RPMI7951 (cell line): ENCODE data around the gene LCP1. TPM values are rescaled to one million over a fixed set of nuclear protein-coding genes. Genes with fewer than 3 reads are reported as not detected.
A peak's percentile ranks its signal among the peaks of the same experiment; 100 is the strongest.
"Not testable (repeated sequence)": the region's sequence is repeated elsewhere in the genome, so short reads cannot be mapped to it uniquely, and the experiment has no call there.

ENCODE experiments used
- DNase-seq: peaks from one replicate; pipeline ENCODE4 v3.0.0-alpha.2; 2012; ENCODE audit warnings: low read depth
- total RNA-seq: library from RNA; depleted of rRNA; stranded (reverse); fragments of >200 nt; shearing (Covaris generic); gene quantifications from 2 replicates; pipeline ENCODE4 v1.2.3, GENCODE V29; 2014; rRNA removed

LCP1 gene
- 65.9 and 75.0 TPM in 2 replicates for total RNA-seq

DNA sequence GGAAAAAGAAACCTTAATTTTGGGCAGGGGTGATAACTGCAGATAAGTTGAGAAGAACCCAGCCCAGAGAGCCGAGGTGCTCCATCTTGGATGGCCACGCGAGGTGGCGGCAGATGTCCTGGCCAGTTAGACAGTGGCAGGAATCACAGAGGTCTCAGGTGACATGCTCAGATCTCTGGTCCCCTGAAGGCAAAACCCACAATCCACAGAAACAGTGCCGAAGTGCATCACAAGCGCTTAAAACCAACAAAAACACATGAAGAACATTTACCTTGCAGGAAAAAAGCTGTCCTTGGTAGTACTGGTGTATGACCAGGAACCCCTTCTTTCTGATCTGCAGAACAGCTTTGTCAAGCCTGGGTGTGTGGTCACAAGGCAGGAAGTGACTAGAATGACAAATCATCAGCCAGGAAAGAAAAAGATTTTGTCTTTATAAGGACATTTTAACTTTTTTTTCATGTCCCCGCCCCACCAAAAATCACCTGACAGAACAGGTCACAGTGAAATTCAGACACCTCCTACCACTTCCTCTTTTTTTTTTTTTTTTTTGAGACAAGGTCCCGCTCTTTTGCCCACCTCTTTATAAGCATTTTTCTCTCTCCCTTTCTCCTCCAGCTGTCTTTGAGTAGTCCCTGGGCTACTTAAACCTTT, at the start of gene LCP1:
TSS of gene LCP1 (minus strand) at position 338 of the 651 bp plus-strand sequence. CDS start 22,515 bp downstream, outside the sequence.
- peak; percentile 69 for DNase-seq

- peak; percentile 14 for DNase-seq
Measured at GRCh38 chr13:46229251-46229650, 47.3 kb upstream of the LCP1 start.

DNA sequence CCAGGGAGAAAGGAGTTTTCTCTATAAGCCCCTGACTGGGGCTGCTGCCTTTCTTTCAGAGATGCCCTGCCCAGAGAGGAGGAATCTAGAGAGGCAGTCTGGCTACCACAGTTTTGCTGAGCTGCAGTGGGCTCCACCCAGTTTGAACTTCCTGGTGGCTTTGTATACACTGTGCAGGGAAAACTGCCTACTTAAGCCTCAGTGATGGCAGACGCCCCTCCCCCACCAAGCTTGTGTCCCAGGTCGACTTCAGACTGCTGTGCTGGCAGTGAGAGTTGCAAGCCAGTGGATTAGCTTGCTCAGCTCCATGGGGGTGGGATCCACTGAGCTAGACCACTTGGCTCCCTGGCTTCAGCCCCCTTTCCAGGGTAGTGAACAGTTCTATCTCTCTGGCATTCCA, 38.3 kb upstream of the LCP1 start:
- DNase-seq = not testable (repeated sequence)

DNA sequence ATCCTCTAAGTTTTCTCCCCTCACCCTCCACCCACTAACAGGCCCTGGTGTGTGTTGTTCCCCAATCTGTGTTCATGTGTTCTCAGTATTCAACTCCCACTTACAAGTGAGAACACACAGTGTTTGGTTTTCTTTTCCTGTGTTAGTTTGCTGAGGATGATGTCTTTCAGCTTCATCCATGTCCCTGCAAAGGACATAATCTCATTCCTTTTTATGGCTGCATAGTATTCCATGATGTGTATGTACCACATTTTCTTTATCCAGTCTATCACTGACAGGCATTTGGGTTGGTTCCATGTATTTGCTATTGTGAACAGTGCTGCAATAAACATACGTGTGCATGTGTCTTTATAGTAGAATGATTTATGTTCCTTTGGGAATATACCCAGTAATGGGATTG, 32.8 kb upstream of the LCP1 start:
- not testable (repeated sequence) for DNase-seq

DNA sequence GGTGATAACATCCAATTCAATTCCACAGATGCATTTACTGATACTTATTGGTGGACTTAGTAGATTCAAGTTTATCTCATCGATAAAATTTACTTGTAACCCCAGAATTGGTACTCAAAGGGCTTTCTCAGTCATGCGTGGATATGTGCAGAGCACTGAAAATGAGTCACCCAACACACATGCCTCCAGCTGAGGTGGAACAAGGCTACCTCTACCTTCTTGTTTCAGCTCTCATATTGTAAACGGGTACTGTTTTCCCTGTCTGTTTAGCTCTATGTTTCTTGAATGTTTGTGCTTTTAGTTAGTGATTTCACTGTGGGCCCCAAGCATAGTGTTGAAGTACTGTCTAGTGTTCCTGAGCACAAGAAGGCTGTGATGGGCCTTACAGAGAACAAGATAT, 31.3 kb upstream of the LCP1 start:
- DNase-seq = no peak

DNA sequence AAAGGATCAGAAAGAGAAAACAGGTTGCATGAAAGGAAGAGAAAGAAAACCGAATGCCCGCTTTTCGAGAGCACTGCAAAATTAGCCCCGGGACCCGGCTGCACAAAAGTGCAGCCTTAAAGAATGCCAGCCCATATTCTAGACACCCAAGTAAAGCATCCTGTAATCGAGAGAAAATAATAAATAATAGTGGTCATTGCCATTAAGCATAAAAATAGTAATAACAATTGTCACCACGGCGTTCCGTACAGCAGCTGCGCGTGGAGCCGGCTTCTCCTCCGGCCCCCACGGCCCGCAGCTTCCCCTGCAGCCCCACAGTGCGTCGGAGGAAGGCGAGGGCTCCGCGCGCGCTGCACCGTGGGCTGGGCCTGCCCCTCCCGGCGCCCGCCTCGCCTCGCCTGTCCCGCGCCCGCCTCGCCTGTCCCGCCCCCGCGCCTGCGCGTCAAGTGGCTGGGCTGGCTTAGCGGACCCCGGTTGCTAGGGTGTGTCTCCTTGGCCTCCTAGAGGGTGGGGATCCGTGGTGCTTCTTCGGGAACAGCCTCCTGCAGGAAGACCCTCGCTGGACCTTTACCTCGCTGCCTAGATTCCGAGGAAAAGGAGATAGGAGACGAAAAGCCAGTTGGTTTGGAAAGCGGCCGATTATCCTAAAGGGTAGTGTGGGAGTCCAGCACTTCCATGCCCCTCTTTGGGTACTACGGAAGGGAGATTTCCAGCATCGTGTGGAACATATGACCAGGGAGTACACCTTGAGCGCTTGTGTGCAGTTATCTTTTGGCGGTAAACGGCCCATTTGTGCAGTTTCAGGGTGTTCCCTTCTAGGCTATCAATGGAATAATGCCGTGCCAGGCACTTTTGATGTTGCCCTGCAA, 29.7 kb upstream of the LCP1 start, which contains the start of gene LRRC63:
TSS of gene LRRC63 (plus strand) at position 446 of the 869 bp plus-strand sequence. CDS start 1,107 bp downstream, outside the sequence.
- peak; percentile 81 for DNase-seq

DNA sequence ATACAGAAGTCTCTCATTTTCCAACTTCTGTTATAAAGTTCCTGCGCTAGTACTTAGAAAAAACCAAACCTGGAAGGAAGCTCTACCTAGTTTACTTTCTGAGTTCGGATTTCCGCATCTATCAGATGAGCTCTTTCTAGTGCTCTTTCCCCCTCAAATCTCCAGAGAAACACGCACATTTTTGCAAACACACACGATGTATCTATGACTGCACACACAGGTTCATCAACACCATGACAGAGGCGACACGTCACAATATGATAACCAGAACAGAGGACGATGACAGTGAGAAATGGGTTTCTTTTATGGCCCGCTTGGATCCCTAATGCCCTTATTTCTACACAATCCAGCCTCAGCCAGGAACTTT, 29.1 kb upstream of the LCP1 start:
- peak; percentile 30 for DNase-seq

DNA sequence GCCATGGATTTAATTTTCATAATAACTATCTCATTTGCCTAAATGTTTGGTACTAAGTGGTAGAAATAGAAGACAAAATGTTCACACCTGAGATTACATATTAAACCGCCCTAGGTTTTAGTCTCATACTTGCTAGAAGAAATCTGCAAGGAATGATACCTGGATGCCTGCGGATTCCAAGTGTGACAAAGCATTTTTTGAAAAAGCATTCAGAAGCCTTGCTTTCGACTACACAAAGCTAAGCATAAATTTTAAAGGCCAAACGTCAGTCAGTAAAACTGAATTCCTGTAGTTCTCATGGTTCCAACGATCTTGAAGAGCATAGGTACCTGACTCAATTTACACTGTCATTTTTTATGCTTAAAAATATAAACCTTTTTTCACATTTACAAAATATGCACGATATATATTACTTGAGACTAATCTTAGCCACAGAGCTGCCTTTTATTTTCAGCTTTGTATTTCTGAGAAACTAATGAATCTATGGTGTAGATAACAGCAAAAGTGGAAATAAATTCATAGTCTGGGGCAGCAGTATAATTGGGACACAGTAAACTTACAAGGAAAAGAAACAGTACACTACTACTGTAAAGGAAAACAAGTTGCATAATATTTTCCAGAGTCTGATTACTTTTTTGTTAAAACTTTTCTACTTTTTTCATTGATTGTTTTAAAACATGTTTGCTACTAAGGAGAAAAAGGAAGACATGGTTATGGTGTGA, 28.5 kb upstream of the LCP1 start:
- DNase-seq = no peak

DNA sequence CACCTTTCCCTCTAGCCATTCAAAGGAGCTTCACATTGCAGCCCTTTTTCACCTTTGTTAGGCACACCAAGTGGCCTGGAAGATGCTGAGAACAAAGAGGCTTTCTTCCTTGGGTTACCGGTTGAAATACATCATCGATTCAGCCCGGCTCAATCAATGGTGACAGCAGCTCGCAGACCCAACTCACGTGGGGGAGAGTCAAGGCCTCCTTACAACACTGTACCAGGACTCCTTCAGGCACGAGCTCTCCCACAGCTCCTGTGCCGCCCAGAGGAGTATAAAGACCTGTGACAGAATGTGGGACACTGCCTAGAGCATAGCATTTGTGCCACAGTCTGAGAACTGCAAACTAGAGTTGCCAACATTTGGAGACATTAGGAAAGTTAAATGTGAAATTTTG, 25.9 kb upstream of the LCP1 start:
- DNase-seq = no peak

DNA sequence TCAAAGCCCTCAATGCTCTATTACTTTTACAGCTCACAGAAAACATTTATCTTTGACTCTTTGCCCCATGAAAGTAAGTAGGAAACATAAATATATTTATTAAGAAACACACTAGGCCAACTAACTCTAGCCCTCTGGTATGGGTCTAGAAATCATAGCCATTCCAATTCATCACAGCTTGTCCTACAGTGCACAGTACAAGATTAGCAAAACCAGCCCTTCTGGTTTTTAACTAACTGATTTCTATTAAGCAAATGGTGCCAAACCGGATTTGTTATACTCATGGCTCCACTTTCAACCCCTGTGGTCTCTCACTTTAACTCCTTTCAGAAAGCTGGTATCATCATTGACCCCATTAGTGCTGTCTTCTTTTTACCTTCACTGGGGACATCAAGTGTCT, 24.2 kb upstream of the LCP1 start:
- no peak for DNase-seq

DNA sequence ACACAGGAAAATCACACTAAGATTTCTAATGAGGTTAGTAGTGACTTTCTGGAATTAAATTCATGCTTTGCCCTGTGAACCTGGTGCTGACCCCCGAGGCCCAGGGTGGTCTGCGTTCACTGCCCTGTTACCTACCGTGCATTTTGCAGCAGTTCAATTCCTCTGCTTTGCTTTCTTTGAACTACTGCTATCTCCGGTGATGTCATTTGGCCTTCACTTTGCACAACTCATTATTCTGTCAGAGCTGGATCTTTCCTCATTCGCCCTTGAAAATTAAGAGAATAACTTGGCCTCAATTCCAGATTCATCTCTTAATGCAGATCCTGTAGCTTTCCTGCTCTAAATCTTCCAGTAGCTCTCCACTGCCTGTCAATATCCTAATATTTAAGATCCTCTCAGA, 21.0 kb upstream of the LCP1 start:
- no peak for DNase-seq

DNA sequence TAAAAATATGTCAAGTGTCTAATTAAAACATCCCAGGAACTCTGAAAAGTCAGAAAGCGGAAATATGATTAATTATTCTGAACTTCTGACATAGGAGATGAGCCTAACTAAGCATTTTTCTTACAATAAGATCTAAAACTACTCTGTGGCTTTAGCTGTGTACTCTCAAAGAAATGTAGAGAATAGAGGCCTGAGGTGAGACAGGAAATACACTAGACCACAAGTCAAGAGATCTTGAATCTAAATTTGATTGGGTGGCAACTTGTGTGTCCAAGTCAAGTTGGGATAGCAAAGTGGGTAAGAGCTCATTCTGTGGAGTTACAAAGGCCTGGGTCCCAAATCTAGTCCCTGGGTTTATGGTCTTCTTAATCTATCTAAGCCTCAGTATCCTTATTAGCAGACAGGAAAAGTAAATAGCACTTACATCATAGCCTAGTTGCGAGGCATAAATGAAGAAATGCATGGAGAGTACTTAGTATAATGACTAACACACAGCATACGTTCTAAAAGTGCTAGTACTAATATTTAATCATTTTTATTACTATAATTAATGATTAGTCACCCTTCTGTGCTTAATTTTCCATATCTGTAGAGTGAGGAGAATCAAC, 20.3 kb upstream of the LCP1 start:
- DNase-seq = no peak

GRCh38 chr13:46198696-46199193, 16.8 kb upstream of the LCP1 start:
- no peak for DNase-seq

- no peak for DNase-seq
Measured at GRCh38 chr13:46197299-46198048, 15.5 kb upstream of the LCP1 start.

- DNase-seq = no peak
Measured at GRCh38 chr13:46195016-46195415, 13.0 kb upstream of the LCP1 start.

DNA sequence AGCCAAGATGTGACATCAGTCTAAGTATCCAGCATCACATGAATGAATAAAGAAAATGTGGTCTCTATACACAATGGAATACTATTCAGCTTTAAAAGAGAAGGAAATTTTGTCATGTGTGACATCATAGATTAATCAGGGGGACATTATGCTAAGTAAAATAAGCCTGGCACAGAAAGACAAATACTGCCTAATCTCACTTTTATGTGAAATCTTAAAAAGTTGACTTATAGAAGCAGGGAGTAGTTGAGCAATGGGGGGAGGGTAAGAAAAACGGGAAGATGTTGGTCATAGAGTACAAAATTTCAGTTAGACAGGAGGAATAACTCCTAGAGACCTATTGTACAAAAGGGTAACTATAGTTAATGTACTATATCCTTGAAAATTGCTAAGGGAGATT, 10.4 kb upstream of the LCP1 start:
- DNase-seq = no peak

- DNase-seq = no peak
Measured at GRCh38 chr13:46185634-46186033, 3.7 kb upstream of the LCP1 start.

- DNase-seq = peak; percentile 36
Measured at GRCh38 chr13:46184277-46184699, 2.3 kb upstream of the LCP1 start.

DNA sequence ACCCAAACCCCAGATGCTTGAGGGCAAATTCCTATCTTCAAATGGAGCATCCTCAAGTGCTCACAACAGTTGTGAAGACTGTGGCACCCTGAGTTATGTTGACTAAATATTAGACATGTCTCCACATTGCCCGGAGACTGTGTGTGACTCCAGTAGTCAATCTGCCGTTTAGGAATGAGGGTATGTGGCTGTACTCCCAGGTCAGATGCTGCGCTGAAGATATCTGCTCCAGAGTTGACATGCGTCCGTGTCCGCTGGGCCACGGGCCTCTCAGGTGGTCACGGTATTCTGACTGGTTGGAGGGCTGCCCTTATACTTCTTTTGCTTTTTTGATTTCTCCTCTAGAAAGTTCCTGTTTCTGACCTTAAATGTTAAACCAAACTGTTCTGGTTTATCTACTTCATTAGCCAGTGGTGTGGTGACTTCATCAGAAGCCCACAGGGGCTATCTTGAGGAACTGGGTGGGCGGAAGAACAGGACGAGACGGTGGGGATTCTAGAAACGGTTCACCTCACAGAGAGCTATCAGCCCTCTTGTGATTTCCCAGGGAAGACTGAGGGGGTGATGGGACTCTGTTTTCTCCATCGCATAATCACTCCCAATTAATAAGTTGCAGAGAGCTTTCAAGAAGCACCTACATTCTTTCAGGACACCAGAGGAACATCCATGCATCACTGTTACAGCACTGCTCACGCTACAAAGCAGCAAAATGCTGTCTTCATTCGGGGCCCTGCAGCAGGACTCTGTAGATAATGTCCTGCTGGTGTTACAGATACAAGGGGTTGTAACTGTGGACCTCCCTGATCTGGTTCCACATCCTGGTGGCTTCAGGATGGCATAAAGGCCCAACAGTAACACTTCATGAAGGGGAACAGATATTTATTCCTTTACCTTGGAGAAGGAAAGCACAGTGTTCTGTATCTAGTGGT, 1.3 kb upstream of the LCP1 start:
- peak; percentile 9 for DNase-seq

- no peak for DNase-seq
Measured at GRCh38 chr13:46182491-46182877, 507 bp upstream of the LCP1 start.
